HCT116 (cell line): ENCODE results near the gene EML1. TPM values are rescaled to one million over a fixed set of nuclear protein-coding genes. Genes with fewer than 3 reads are reported as not detected.

Experiments
- ATAC-seq: fragments of 200-7000 bp; cut with Tn5 transposase; 2 replicates; pipeline ENCODE4 v1.9.1; 2020; ENCODE audit warnings: mild to moderate bottlenecking, moderate library complexity
- BruUV-seq: library from RNA; stranded (reverse); fragments of 400-500 nt; replicated peaks from 2 replicates; lab custom pipeline; 2021; lab: Mats Ljungman, UMichigan
- CTCF ChIA-PET: fragments of 300-600 bp; sonication (Branson Sonifier 250); formaldehyde crosslinking; loops from one replicate; lab custom pipeline; 2021; ENCODE audit warnings: antibody characterized with exemption; lab: Charles Lee
- POLR2A ChIA-PET: fragments of 300-600, 350-600 bp; sonication (Branson Sonifier 250); formaldehyde crosslinking; loops from one replicate; lab custom pipeline; 2021; ENCODE audit warnings: antibody characterized with exemption; lab: Charles Lee
- RAD21 ChIA-PET, 2 experiments: fragments of 300-600 bp; sonication (Branson Sonifier 250); formaldehyde crosslinking; loops; one replicate each; lab custom pipeline; 2023; ENCODE audit warnings: low total read pairs in 2 of 2; ENCODE audit not compliant: uncharacterized antibody in 2 of 2, unreplicated experiment in 2 of 2, low non-redundant PET in 1 of 2; lab: Charles Lee
- DNase-seq: peaks from one replicate; pipeline ENCODE4 v3.0.0-alpha.2; 2010; ENCODE audit warnings: low read depth, low spot score
- H2AFZ ChIP-seq: fragments of 200-600 bp; shearing (Covaris generic), sonication (generic); 2 replicates; pipeline ENCODE4 v1.6.1; 2017; ENCODE audit warnings: low read depth, mixed run types, mixed read lengths, antibody characterized with exemption, low read length; ENCODE audit not compliant: poor library complexity, severe bottlenecking
- H3K27ac ChIP-seq: 2 replicates; pipeline ENCODE4 v1.5.1; 2012; ENCODE audit warnings: low read depth, low read length
- H3K27me3 ChIP-seq: fragments of 200-600 bp; sonication (generic); 2 replicates; pipeline ENCODE4 v1.6.1; 2016; ENCODE audit warnings: mixed run types, low read length, mixed read lengths; ENCODE audit not compliant: insufficient read depth
- H3K36me3 ChIP-seq, 2 experiments: fragments of 200-500 bp in 1 of 2; fragments of 200-600 bp in 1 of 2; sonication (Bioruptor generic) in 1 of 2; sonication (generic) in 1 of 2; 2 replicates each; pipeline versions ENCODE4 v1.5.1 to v1.6.1; 2014 to 2016; ENCODE audit warnings: low read length in 2 of 2, inconsistent platforms in 1 of 2, mixed read lengths in 1 of 2, mixed run types in 1 of 2; ENCODE audit not compliant: insufficient read depth in 2 of 2, control insufficient read depth in 1 of 2
- H3K4me1 ChIP-seq, 2 experiments: fragments of 200-600 bp in 1 of 2; sonication (generic) in 1 of 2; 2 replicates each; pipeline versions ENCODE4 v1.5.1 to v1.6.1; 2012 to 2017; ENCODE audit warnings: low read length in 2 of 2, inconsistent platforms in 1 of 2, mild to moderate bottlenecking in 1 of 2, mixed read lengths in 1 of 2, mixed run types in 1 of 2, moderate library complexity in 1 of 2; ENCODE audit not compliant: insufficient read depth in 2 of 2, control insufficient read depth in 1 of 2
- H3K4me2 ChIP-seq: fragments of 200-600 bp; sonication (generic); 2 replicates; pipeline ENCODE4 v1.6.1; 2017; ENCODE audit warnings: mixed run types, low read length, mixed read lengths
- H3K4me3 ChIP-seq, 2 experiments: fragments of 200-600 bp in 1 of 2; sonication (generic) in 1 of 2; replicated peaks in 1 of 2; 2 replicates each; pipeline ENCODE4 v1.5.1; 2011 to 2016; ENCODE audit warnings: low read length in 2 of 2, control low read depth in 1 of 2, low read depth in 1 of 2, mild to moderate bottlenecking in 1 of 2, mixed read lengths in 1 of 2, mixed run types in 1 of 2
- H3K79me2 ChIP-seq: fragments of 200-600 bp; sonication (generic); 2 replicates; pipeline ENCODE4 v1.6.1; 2017; ENCODE audit warnings: mild to moderate bottlenecking, mixed run types, low read length, moderate library complexity, mixed read lengths; ENCODE audit not compliant: insufficient read depth
- H3K9ac ChIP-seq: fragments of 200-600 bp; sonication (generic); 2 replicates; pipeline ENCODE4 v1.6.1; 2016; ENCODE audit warnings: low read length, mixed read lengths
- H3K9me2 ChIP-seq: fragments of 200-600 bp; sonication (generic), shearing (Covaris generic); 2 replicates; pipeline ENCODE4 v1.6.1; 2017; ENCODE audit warnings: mixed run types, mild to moderate bottlenecking, moderate library complexity; ENCODE audit not compliant: insufficient read depth
- H3K9me3 ChIP-seq, 2 experiments: fragments of 200-500 bp in 1 of 2; fragments of 200-600 bp in 1 of 2; sonication (Bioruptor generic) in 1 of 2; sonication (generic) in 1 of 2; 2 replicates each; pipeline ENCODE4 v1.6.1; 2014 to 2017; ENCODE audit warnings: low read length in 2 of 2, mixed read lengths in 2 of 2, inconsistent platforms in 1 of 2, low read depth in 1 of 2, mild to moderate bottlenecking in 1 of 2, mixed run types in 1 of 2, moderate library complexity in 1 of 2; ENCODE audit not compliant: control insufficient read depth in 1 of 2, insufficient read depth in 1 of 2
- H4K20me1 ChIP-seq: fragments of 200-600 bp; sonication (generic), shearing (Covaris generic); 2 replicates; pipeline ENCODE4 v1.6.1; 2017; ENCODE audit warnings: mixed run types, mild to moderate bottlenecking, moderate library complexity; ENCODE audit not compliant: insufficient read depth
- RAD21 ChIP-seq: IDR thresholded peaks from 2 replicates; pipeline ENCODE4 v1.6.1; 2012; ENCODE audit warnings: low read depth, mild to moderate bottlenecking
- intact Hi-C: fragments of 100-400 bp; cut with micrococcal nuclease; formaldehyde crosslinking; loops from 2 replicates; pipeline ENCODE4 v1.10.0; 2022
- total RNA-seq: library from RNA; stranded (reverse); gene quantifications from one replicate; pipeline ENCODE4 v1.2.1, GENCODE V29; 2021; ENCODE audit not compliant: unreplicated experiment
- TF ChIP-seq, protein P1 (sequence below), 3 experiments: fragments of 200-600 bp in 1 of 3; sonication (generic) in 1 of 3; IDR thresholded peaks in 2 of 3; conservative IDR thresholded peaks in 1 of 3; 2 replicates each; pipeline ENCODE4 v1.5.1; 2012 to 2017; ENCODE audit warnings: low read depth in 2 of 3, low read length in 2 of 3, antibody characterized with exemption in 1 of 3, borderline replicate concordance in 1 of 3, control low read depth in 1 of 3, mild to moderate bottlenecking in 1 of 3, mixed read lengths in 1 of 3, mixed run types in 1 of 3, moderate library complexity in 1 of 3; ENCODE audit not compliant: insufficient read depth in 1 of 3
- TF ChIP-seq, protein P2 (sequence below): IDR thresholded peaks from 2 replicates; pipeline ENCODE4 v1.6.1; 2012

EML1 gene
- total RNA-seq, 1 experiment from 2014 or later: 7.4 TPM

DNA sequence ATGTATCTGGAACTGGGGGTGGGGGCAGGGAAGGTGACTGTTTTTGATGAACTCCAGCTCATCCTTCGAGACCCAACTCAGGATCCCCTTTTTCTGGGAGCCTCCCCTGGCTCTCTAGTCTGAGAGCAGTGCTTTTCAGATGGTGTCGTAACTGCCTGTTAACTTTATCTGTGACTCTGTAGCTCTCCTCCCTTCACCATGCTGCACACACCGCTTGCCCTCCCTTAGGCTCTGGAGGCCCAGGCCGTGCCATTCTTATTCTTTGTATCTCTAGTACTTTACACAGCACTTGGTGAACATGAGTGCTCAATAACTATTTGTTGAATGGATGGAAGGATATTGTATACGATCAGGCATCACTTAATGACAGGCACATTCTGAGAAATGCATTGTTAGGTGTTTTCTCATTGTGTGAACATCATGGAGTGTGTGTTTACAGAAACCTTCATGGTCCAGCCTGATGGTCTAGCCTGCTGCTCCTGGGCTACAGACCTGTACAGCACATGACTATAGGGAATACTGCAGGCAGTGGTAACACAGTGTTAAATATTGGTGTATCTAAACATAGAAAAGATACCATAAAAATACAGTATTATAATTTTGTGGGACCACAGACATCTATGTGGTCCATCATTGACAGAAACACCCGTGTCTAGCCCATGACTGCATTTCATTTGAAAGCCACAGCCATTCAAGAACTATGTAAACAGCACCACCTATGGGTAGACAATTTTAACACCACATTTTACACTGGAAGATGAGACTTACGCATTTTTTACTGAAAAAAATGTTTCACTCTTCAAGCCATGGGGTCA is 91.8 kb downstream of the EML1 start:
- peak; percentile 40 for DNase-seq

More for the DNA sequence above, 91.8 kb downstream of the EML1 start:
- RAD21 ChIA-PET: interaction anchor here in 1 of 2 experiments (0.6 kb wide), 1 partner anchor 201 kb away, joined by 3 read pairs; no protein-coding TSS in a partner anchor
- H3K27me3 ChIP-seq: peaks cover 5% of the 10 kb centered on the region; the same call in 1 of the 2 replicates
- no peaks in the 10 kb centered on the region for H3K36me3 ChIP-seq
- no peak overlapping the region for H3K9ac ChIP-seq
- intact Hi-C loops: loop anchor here (1.0 to 5.0 kb wide), 4 partner anchors 155 to 493 kb away; no protein-coding TSS in a partner anchor
- no peak overlapping the region for H2AFZ ChIP-seq
- no peak overlapping the region for H3K4me3 ChIP-seq
- peak; percentile 85 for ATAC-seq
- CTCF ChIA-PET: interaction anchor here (0.8 to 1.0 kb wide), 4 partner anchors 155 to 201 kb away, joined by 3 to 5 read pairs (median 4); partner anchors contain the start of gene CYP46A1
- H3K4me2 ChIP-seq: no peak overlapping the region
- TF ChIP-seq, protein P1, sequence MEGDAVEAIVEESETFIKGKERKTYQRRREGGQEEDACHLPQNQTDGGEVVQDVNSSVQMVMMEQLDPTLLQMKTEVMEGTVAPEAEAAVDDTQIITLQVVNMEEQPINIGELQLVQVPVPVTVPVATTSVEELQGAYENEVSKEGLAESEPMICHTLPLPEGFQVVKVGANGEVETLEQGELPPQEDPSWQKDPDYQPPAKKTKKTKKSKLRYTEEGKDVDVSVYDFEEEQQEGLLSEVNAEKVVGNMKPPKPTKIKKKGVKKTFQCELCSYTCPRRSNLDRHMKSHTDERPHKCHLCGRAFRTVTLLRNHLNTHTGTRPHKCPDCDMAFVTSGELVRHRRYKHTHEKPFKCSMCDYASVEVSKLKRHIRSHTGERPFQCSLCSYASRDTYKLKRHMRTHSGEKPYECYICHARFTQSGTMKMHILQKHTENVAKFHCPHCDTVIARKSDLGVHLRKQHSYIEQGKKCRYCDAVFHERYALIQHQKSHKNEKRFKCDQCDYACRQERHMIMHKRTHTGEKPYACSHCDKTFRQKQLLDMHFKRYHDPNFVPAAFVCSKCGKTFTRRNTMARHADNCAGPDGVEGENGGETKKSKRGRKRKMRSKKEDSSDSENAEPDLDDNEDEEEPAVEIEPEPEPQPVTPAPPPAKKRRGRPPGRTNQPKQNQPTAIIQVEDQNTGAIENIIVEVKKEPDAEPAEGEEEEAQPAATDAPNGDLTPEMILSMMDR (IDR thresholded peaks at IDR 0.05 in 2 of 3, conservative IDR thresholded peaks at IDR 0.05 in 1 of 3; ENCODE audit: borderline replicate concordance in 1 of 3, insufficient read depth in 1 of 3, low read depth in 2 of 3, low read length in 2 of 3): peak; percentile 56 to 90 (median 82)
- TF ChIP-seq, protein P2, sequence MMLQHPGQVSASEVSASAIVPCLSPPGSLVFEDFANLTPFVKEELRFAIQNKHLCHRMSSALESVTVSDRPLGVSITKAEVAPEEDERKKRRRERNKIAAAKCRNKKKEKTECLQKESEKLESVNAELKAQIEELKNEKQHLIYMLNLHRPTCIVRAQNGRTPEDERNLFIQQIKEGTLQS: no peak
- TF ChIP-seq RAD21: peak; percentile 89
- TF ChIP-seq, all 23 proteins: peak for 2
- POLR2A ChIA-PET: no interaction called here
- Histone ChIP-seq H3K27ac (no peak overlapping the region), H3K9me3 (no peaks in the 10 kb centered on the region), H3K79me2 (no peaks in the 10 kb centered on the region), H4K20me1 (no peaks in the 10 kb centered on the region), H3K4me1 (no peaks in the 10 kb centered on the region), H3K9me2 (no peaks in the 10 kb centered on the region)
- BruUV-seq: no TSS peak
